BE2C (cell line): ENCODE results near the gene E2F6.
"Not testable (repeated sequence)": the region's sequence is repeated elsewhere in the genome, so short reads cannot be mapped to it uniquely, and the experiment has no call there.

Experiments used
- DNase-seq: peaks from one replicate; pipeline ENCODE4 v3.0.0-alpha.2; 2020
- H3K27me3 ChIP-seq: fragments of 250-450 bp; sonication (Bioruptor Pico); 2 replicates; pipeline ENCODE4 v1.5.1; 2020; ENCODE audit warnings: mild to moderate bottlenecking
- H3K36me3 ChIP-seq: fragments of 250-450 bp; sonication (Bioruptor Pico); 2 replicates; pipeline ENCODE4 v1.5.1; 2020; ENCODE audit warnings: mild to moderate bottlenecking
- H3K4me1 ChIP-seq: fragments of 250-450 bp; sonication (Bioruptor Pico); 2 replicates; pipeline ENCODE4 v1.5.1; 2020
- H3K4me3 ChIP-seq: 2 replicates; pipeline ENCODE4 v1.5.1; 2011; ENCODE audit warnings: low read depth, low read length
- H3K9me3 ChIP-seq: fragments of 250-450 bp; sonication (Bioruptor Pico); 2 replicates; pipeline ENCODE4 v1.5.1; 2020
- TF ChIP-seq, protein P1 (sequence below): IDR thresholded peaks from 2 replicates; pipeline ENCODE4 v1.5.1; 2012; ENCODE audit warnings: mild to moderate bottlenecking, low read depth, low read length

E2F6 gene

GRCh38 chr2:11408959-11409571 lies 56.9 kb downstream of the E2F6 start:
- Histone ChIP-seq H3K4me3 (no peak overlapping the region), H3K27me3 (no peaks in the 10 kb centered on the region), H3K36me3 (no peaks in the 10 kb centered on the region), H3K4me1 (peaks cover 3% of the 10 kb centered on the region; the same call in 1 of the 2 replicates), H3K9me3 (no peaks in the 10 kb centered on the region)
- TF ChIP-seq, protein P1, sequence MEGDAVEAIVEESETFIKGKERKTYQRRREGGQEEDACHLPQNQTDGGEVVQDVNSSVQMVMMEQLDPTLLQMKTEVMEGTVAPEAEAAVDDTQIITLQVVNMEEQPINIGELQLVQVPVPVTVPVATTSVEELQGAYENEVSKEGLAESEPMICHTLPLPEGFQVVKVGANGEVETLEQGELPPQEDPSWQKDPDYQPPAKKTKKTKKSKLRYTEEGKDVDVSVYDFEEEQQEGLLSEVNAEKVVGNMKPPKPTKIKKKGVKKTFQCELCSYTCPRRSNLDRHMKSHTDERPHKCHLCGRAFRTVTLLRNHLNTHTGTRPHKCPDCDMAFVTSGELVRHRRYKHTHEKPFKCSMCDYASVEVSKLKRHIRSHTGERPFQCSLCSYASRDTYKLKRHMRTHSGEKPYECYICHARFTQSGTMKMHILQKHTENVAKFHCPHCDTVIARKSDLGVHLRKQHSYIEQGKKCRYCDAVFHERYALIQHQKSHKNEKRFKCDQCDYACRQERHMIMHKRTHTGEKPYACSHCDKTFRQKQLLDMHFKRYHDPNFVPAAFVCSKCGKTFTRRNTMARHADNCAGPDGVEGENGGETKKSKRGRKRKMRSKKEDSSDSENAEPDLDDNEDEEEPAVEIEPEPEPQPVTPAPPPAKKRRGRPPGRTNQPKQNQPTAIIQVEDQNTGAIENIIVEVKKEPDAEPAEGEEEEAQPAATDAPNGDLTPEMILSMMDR, result no peak
- DNase-seq, result no peak

GRCh38 chr2:11407413-11407812 lies 58.5 kb downstream of the E2F6 start:
- H3K9me3 ChIP-seq, result no peaks in the 10 kb centered on the region

DNA sequence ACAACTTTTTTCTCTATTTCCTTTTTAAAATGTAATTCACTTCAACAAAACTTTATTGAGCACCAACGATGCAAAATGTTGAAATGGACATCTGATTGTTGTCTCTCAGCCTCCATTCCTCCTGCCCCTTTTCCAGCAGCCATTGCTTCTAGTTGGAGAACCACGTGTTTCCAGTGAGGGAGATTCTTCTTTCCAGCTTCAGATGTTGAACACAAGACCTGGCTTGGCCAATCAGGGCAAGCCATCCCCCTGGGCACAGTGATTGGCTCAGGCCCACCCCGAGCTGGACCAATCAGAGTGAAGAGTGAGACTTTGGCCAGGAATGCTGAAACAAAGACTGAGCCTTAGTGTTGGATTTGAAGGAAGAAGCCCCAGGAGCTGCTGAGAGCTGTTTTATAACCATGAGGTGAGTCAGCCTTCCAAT lies 59.0 kb downstream of the E2F6 start:
- DNase-seq, result peak; percentile 42
- no peaks in the 10 kb centered on the region for H3K9me3 ChIP-seq
- no peaks in the 10 kb centered on the region for H3K36me3 ChIP-seq
- peaks cover 3% of the 10 kb centered on the region; the same call in 1 of the 2 replicates for H3K4me1 ChIP-seq
- H3K27me3 ChIP-seq, result no peaks in the 10 kb centered on the region
- TF ChIP-seq, protein P1, result no peak
- no peak overlapping the region for H3K4me3 ChIP-seq

More at GRCh38 chr2:11407413-11407812, 58.5 kb downstream of the E2F6 start:
- peaks cover 3% of the 10 kb centered on the region; the same call in 1 of the 2 replicates for H3K4me1 ChIP-seq
- no peak overlapping the region for H3K4me3 ChIP-seq
- DNase-seq, result no peak
- H3K36me3 ChIP-seq, result no peaks in the 10 kb centered on the region
- H3K27me3 ChIP-seq, result no peaks in the 10 kb centered on the region
- TF ChIP-seq, protein P1, result no peak

GRCh38 chr2:11406267-11406957 lies 59.5 kb downstream of the E2F6 start:
- Histone ChIP-seq H3K4me3 (no peak overlapping the region), H3K4me1 (peaks cover 3% of the 10 kb centered on the region; the same call in 1 of the 2 replicates), H3K9me3 (no peaks in the 10 kb centered on the region), H3K27me3 (no peaks in the 10 kb centered on the region), H3K36me3 (no peaks in the 10 kb centered on the region)
- no peak for DNase-seq
- TF ChIP-seq, protein P1, result no peak

DNA sequence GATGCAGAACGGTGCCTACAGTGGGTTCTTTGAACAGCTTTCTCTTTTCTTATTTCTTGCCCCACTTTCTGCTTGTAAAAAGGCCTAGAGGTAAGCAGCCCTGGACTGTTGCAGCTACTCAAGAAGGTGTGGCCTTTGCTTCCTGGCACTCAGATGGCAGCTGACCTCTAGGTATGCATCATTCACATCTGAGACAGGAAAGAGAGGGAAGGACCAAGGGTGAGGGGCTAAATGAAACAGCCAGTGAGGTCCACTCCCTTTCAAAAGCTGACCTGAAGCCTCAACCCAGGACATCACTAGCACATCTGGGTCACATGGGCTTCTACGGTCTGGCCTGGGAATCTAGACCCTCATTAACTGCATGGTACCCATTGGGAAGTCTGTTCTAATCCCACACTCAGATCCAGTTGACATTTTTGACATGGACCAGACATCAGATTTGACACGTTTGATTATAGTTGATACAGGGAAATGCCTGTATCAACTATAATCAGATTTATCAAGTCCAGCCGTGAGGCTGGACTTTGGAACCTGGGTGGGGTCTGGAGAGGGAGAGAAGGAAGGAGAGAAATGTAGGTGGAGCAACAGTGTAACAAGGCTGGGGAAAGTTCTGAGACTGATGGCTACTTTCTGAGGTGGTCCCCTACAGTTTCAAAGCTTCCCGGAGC lies 60.2 kb downstream of the E2F6 start:
- H3K4me1 ChIP-seq, result peaks cover 3% of the 10 kb centered on the region; the same call in 1 of the 2 replicates
- no peak for DNase-seq
- no peaks in the 10 kb centered on the region for H3K27me3 ChIP-seq
- no peaks in the 10 kb centered on the region for H3K9me3 ChIP-seq
- H3K4me3 ChIP-seq, result no peak overlapping the region
- no peaks in the 10 kb centered on the region for H3K36me3 ChIP-seq
- TF ChIP-seq, protein P1, result no peak

GRCh38 chr2:11405074-11405406 lies 60.9 kb downstream of the E2F6 start:
- not testable (repeated sequence) for H3K36me3 ChIP-seq, H3K9me3 ChIP-seq, H3K4me3 ChIP-seq, H3K4me1 ChIP-seq, DNase-seq, H3K27me3 ChIP-seq
